Measurements from ENCODE around the gene MRGPRX3. TPM values are rescaled to one million over a fixed set of nuclear protein-coding genes. Genes with fewer than 3 reads are reported as not detected.
"Not testable (repeated sequence)": the region's sequence is repeated elsewhere in the genome, so short reads cannot be mapped to it uniquely, and the experiment has no call there.

The MRGPRX3 gene
- not detected for polyA plus RNA-seq

- Mint-ChIP-seq H3K36me3 (no peaks in the 10 kb centered on the region), H3K4me1 (no peaks in the 10 kb centered on the region), H3K4me3 (no peak within 1 kb of the TSS), H3K27ac (no peak within 1 kb of the TSS), H3K27me3 (peaks cover 14% of the 10 kb centered on the region), H3K9me3 (peaks cover 0 to 2% (median 0%) of the 10 kb centered on the region in 3 donors)
Measured at GRCh38 chr11:18132341-18132740, at the start of gene MRGPRX3. MRGPRX3 (plus strand) TSS chr11:18132571; CDS start chr11:18137203, 4,632 bp downstream.

GRCh38 chr11:18088366-18088765, 44.0 kb upstream of the MRGPRX3 start:
- Mint-ChIP-seq H3K4me3 (no peak overlapping the region), H3K9me3 (no peaks in the 10 kb centered on the region), H3K36me3 (peaks cover 8% of the 10 kb centered on the region), H3K27ac (no peak overlapping the region), H3K4me1 (peaks cover 0 to 3% (median 0%) of the 10 kb centered on the region in 3 donors), H3K27me3 (no peaks in the 10 kb centered on the region)

- Mint-ChIP-seq H3K4me1 (peaks cover 0 to 3% (median 0%) of the 10 kb centered on the region in 3 donors), H3K4me3 (no peak overlapping the region), H3K36me3 (peaks cover 8% of the 10 kb centered on the region), H3K27me3 (no peaks in the 10 kb centered on the region), H3K27ac (no peak overlapping the region), H3K9me3 (no peaks in the 10 kb centered on the region)
Measured at GRCh38 chr11:18088966-18089365, 43.4 kb upstream of the MRGPRX3 start.

- no peak overlapping the region for H3K4me3 Mint-ChIP-seq
- no peaks in the 10 kb centered on the region for H3K9me3 Mint-ChIP-seq
- no peak overlapping the region for H3K27ac Mint-ChIP-seq
- H3K4me1 Mint-ChIP-seq, result peaks cover 0 to 5% (median 0%) of the 10 kb centered on the region in 3 donors
- H3K36me3 Mint-ChIP-seq, result peaks cover 8% of the 10 kb centered on the region
- no peaks in the 10 kb centered on the region for H3K27me3 Mint-ChIP-seq
Measured at GRCh38 chr11:18091731-18092130, 40.6 kb upstream of the MRGPRX3 start.

GRCh38 chr11:18093959-18094358, 38.4 kb upstream of the MRGPRX3 start:
- Mint-ChIP-seq H3K27ac (no peak overlapping the region), H3K4me1 (peaks cover 0 to 2% (median 0%) of the 10 kb centered on the region in 3 donors)

GRCh38 chr11:18100926-18101656, 31.3 kb upstream of the MRGPRX3 start:
- H3K27ac Mint-ChIP-seq, result peak overlapping the region in 2 of 3 donors; percentile 12 to 68
- H3K9me3 Mint-ChIP-seq, result no peaks in the 10 kb centered on the region
- peak overlapping the region in 1 of 4 donors; percentile 2 for H3K4me3 Mint-ChIP-seq
- peaks cover 10% of the 10 kb centered on the region for H3K36me3 Mint-ChIP-seq
- H3K27me3 Mint-ChIP-seq, result no peaks in the 10 kb centered on the region
- H3K4me1 Mint-ChIP-seq, result peaks cover 12 to 25% (median 19%) of the 10 kb centered on the region in 3 donors

More at GRCh38 chr11:18093959-18094358, 38.4 kb upstream of the MRGPRX3 start:
- no peak overlapping the region for H3K4me3 Mint-ChIP-seq
- H3K9me3 Mint-ChIP-seq, result no peaks in the 10 kb centered on the region
- no peaks in the 10 kb centered on the region for H3K27me3 Mint-ChIP-seq
- H3K36me3 Mint-ChIP-seq, result peaks cover 5% of the 10 kb centered on the region

GRCh38 chr11:18105086-18105801, 27.1 kb upstream of the MRGPRX3 start:
- Mint-ChIP-seq H3K4me1 (peaks cover 11 to 24% (median 19%) of the 10 kb centered on the region in 3 donors), H3K27me3 (peaks cover 2% of the 10 kb centered on the region), H3K4me3 (peak overlapping the region; percentile 90 to 98 (median 95)), H3K36me3 (peaks cover 8% of the 10 kb centered on the region), H3K27ac (peak overlapping the region; percentile 61 to 91 (median 90)), H3K9me3 (no peaks in the 10 kb centered on the region)

GRCh38 chr11:18105802-18106574, 26.4 kb upstream of the MRGPRX3 start, which contains the start of gene SAAL1:
SAAL1 (minus strand) TSS chr11:18106082; CDS start chr11:18106041, 41 bp downstream.
- H3K27me3 Mint-ChIP-seq, result peaks cover 2% of the 10 kb centered on the region
- H3K27ac Mint-ChIP-seq, result peak within 1 kb of the TSS; percentile 63 to 91 (median 90)
- H3K4me1 Mint-ChIP-seq, result peaks cover 11 to 24% (median 19%) of the 10 kb centered on the region in 3 donors
- H3K9me3 Mint-ChIP-seq, result no peaks in the 10 kb centered on the region
- H3K4me3 Mint-ChIP-seq, result peak within 1 kb of the TSS; percentile 90 to 98 (median 95)
- H3K36me3 Mint-ChIP-seq, result peaks cover 8% of the 10 kb centered on the region

- Mint-ChIP-seq H3K4me1 (peaks cover 11 to 18% (median 12%) of the 10 kb centered on the region in 3 donors), H3K27me3 (peaks cover 2% of the 10 kb centered on the region), H3K4me3 (peak overlapping the region in 3 of 4 donors; percentile 93 to 98 (median 97)), H3K27ac (peak overlapping the region in 1 of 3 donors; percentile 63), H3K36me3 (peaks cover 8% of the 10 kb centered on the region), H3K9me3 (no peaks in the 10 kb centered on the region)
Measured at GRCh38 chr11:18106688-18107087, 25.7 kb upstream of the MRGPRX3 start.

GRCh38 chr11:18108254-18108653, 24.1 kb upstream of the MRGPRX3 start:
- H3K4me3 Mint-ChIP-seq, result peak overlapping the region in 1 of 4 donors; percentile 52
- H3K4me1 Mint-ChIP-seq, result peaks cover 10 to 15% (median 10%) of the 10 kb centered on the region in 3 donors
- H3K27ac Mint-ChIP-seq, result no peak overlapping the region

GRCh38 chr11:18111005-18111404, 21.4 kb upstream of the MRGPRX3 start:
- peaks cover 0 to 5% (median 4%) of the 10 kb centered on the region in 3 donors for H3K4me1 Mint-ChIP-seq
- peaks cover 7% of the 10 kb centered on the region for H3K27me3 Mint-ChIP-seq
- H3K27ac Mint-ChIP-seq, result peak overlapping the region in 1 of 3 donors; percentile 37
- no peaks in the 10 kb centered on the region for H3K36me3 Mint-ChIP-seq
- no peaks in the 10 kb centered on the region for H3K9me3 Mint-ChIP-seq
- H3K4me3 Mint-ChIP-seq, result no peak overlapping the region

More at GRCh38 chr11:18108254-18108653, 24.1 kb upstream of the MRGPRX3 start:
- Mint-ChIP-seq H3K9me3 (no peaks in the 10 kb centered on the region), H3K36me3 (no peaks in the 10 kb centered on the region), H3K27me3 (peaks cover 2% of the 10 kb centered on the region)

- peak overlapping the region in 1 of 3 donors; percentile 32 for H3K27ac Mint-ChIP-seq
- H3K4me1 Mint-ChIP-seq, result peaks cover 0 to 2% (median 0%) of the 10 kb centered on the region in 3 donors
- no peaks in the 10 kb centered on the region for H3K9me3 Mint-ChIP-seq
- peaks cover 5% of the 10 kb centered on the region for H3K27me3 Mint-ChIP-seq
- H3K4me3 Mint-ChIP-seq, result no peak overlapping the region
- peaks cover 1% of the 10 kb centered on the region for H3K36me3 Mint-ChIP-seq
Measured at GRCh38 chr11:18115360-18116127, 16.8 kb upstream of the MRGPRX3 start.

- H3K27ac Mint-ChIP-seq, H3K4me3 Mint-ChIP-seq, H3K4me1 Mint-ChIP-seq, H3K27me3 Mint-ChIP-seq, H3K36me3 Mint-ChIP-seq, H3K9me3 Mint-ChIP-seq: not testable (repeated sequence)
Measured at GRCh38 chr11:18121331-18121828, 11.0 kb upstream of the MRGPRX3 start.

- H3K4me3 Mint-ChIP-seq, H3K36me3 Mint-ChIP-seq, H3K4me1 Mint-ChIP-seq, H3K9me3 Mint-ChIP-seq, H3K27ac Mint-ChIP-seq: not testable (repeated sequence)
- H3K27me3 Mint-ChIP-seq, result peaks cover 15% of the 10 kb centered on the region
Measured at GRCh38 chr11:18131115-18131514, 1.3 kb upstream of the MRGPRX3 start.
